Stimulated activated CD4-positive, alpha-beta T cell treated with anti-CD3 and anti-CD28 coated beads, Interleukin-2, amount 100 ng/mL, for 4 hours (primary cell): ENCODE data around the gene NCK2.

Source experiments
- DNase-seq: peaks from one replicate; pipeline ENCODE4 v3.0.0-alpha.2; 2020; ENCODE audit warnings: low read depth

Gene NCK2

GRCh38 chr2:105744909-105745853 is at the start of gene NCK2:
Gene NCK2 (plus strand): TSS chr2:105744912. CDS start chr2:105855064, 110,152 bp downstream.
- no peak for DNase-seq

GRCh38 chr2:105697781-105698449 is 46.8 kb upstream of the NCK2 start:
- no peak for DNase-seq

- no peak for DNase-seq
These were observed 45.9 kb upstream of the NCK2 start for GRCh38 chr2:105698820-105699219.

- no peak for DNase-seq
These were observed 43.7 kb upstream of the NCK2 start for GRCh38 chr2:105701042-105701441.

- DNase-seq: no peak
These were observed 36.0 kb upstream of the NCK2 start for GRCh38 chr2:105708697-105709096.

GRCh38 chr2:105711394-105711793 is 33.3 kb upstream of the NCK2 start:
- no peak for DNase-seq

- no peak for DNase-seq
These were observed 32.4 kb upstream of the NCK2 start for GRCh38 chr2:105712166-105712915.

GRCh38 chr2:105712981-105713596 is 31.6 kb upstream of the NCK2 start:
- DNase-seq: no peak

- DNase-seq: no peak
These were observed 30.6 kb upstream of the NCK2 start for GRCh38 chr2:105714141-105714540.

- DNase-seq: no peak
These were observed 25.7 kb upstream of the NCK2 start for GRCh38 chr2:105718846-105719481.

GRCh38 chr2:105721991-105722511 is 22.7 kb upstream of the NCK2 start:
- DNase-seq: no peak

GRCh38 chr2:105722726-105723297 is 21.9 kb upstream of the NCK2 start:
- no peak for DNase-seq

GRCh38 chr2:105723431-105723830 is 21.3 kb upstream of the NCK2 start:
- DNase-seq: no peak

- no peak for DNase-seq
These were observed 19.3 kb upstream of the NCK2 start for GRCh38 chr2:105725388-105725787.

- DNase-seq: no peak
These were observed 14.5 kb upstream of the NCK2 start for GRCh38 chr2:105730170-105730569.

- no peak for DNase-seq
These were observed 13.2 kb upstream of the NCK2 start for GRCh38 chr2:105731511-105731910.

- no peak for DNase-seq
These were observed 12.6 kb upstream of the NCK2 start for GRCh38 chr2:105732101-105732500.

- DNase-seq: no peak
These were observed 11.6 kb upstream of the NCK2 start for GRCh38 chr2:105732955-105733607.

GRCh38 chr2:105733875-105734274 is 10.8 kb upstream of the NCK2 start:
- DNase-seq: no peak

GRCh38 chr2:105734762-105735538 is 9.8 kb upstream of the NCK2 start:
- no peak for DNase-seq
